T-cell (primary cell): ENCODE results near the gene MOB3B. TPM values are rescaled to one million over a fixed set of nuclear protein-coding genes. Genes with fewer than 3 reads are reported as not detected.

ENCODE experiments used
- ATAC-seq, 4 experiments: fragments of 200-7000 bp in 3 of 4; fragments of 150-1000 bp in 1 of 4; cut with Tn5 transposase; replicated peaks in 1 of 4; 1 replicate in 3 of 4; 2 replicates in 1 of 4; pipeline ENCODE4 v1.10.0; 2021; ENCODE audit warnings: moderate library complexity in 3 of 4, mild to moderate bottlenecking in 2 of 4, moderate number of reproducible peaks in 1 of 4
- CTCF ChIA-PET, 2 donors: fragments of 300-600 bp; sonication (Branson Sonifier 250); formaldehyde crosslinking; loops; one replicate each; lab custom pipeline; 2022; ENCODE audit warnings: antibody characterized with exemption in 2 of 2; lab: Charles Lee
- POLR2A ChIA-PET, 2 donors: fragments of 300-600 bp; sonication (Branson Sonifier 250); formaldehyde crosslinking; loops; one replicate each; lab custom pipeline; 2022; ENCODE audit warnings: antibody characterized with exemption in 2 of 2; lab: Charles Lee
- DNase-seq, 35 experiments: peaks; one replicate each; pipeline versions ENCODE4 v3.0.0 to v3.0.0-alpha.2; 2013 to 2023
- H3K27ac ChIP-seq: one replicate; pipeline ENCODE4 v1.5.1; 2013; ENCODE audit warnings: low read length
- H3K27me3 ChIP-seq, 2 experiments: replicated peaks in 1 of 2; 1 replicate in 1 of 2; 2 replicates in 1 of 2; pipeline versions ENCODE4 v1.6.1 to v1.7.0; 2013; ENCODE audit warnings: low read length in 1 of 2, mixed read lengths in 1 of 2; ENCODE audit not compliant: control insufficient read depth in 2 of 2, insufficient read depth in 2 of 2; ENCODE audit errors: extremely low read depth in 1 of 2
- H3K36me3 ChIP-seq, 2 donors: 1 replicate in 1 of 2; 2 replicates in 1 of 2; pipeline versions ENCODE4 v1.6.1 to v1.7.0; 2013; ENCODE audit warnings: low read length in 1 of 2; ENCODE audit not compliant: control insufficient read depth in 2 of 2, insufficient read depth in 1 of 2; ENCODE audit errors: extremely low read depth in 1 of 2
- H3K4me1 ChIP-seq, 2 experiments: 1 replicate in 1 of 2; 2 replicates in 1 of 2; pipeline versions ENCODE4 v1.6.1 to v1.7.0; 2013; ENCODE audit warnings: low read length in 2 of 2, mixed read lengths in 1 of 2; ENCODE audit not compliant: insufficient read depth in 2 of 2, control insufficient read depth in 1 of 2; ENCODE audit errors: extremely low read depth in 1 of 2
- H3K4me3 ChIP-seq, 2 donors: 1 replicate in 1 of 2; 2 replicates in 1 of 2; pipeline versions ENCODE4 v1.5.1 to v1.7.0; 2013; ENCODE audit warnings: mild to moderate bottlenecking in 2 of 2, low read length in 1 of 2, moderate library complexity in 1 of 2; ENCODE audit not compliant: control insufficient read depth in 1 of 2; ENCODE audit errors: extremely low read depth in 1 of 2
- H3K9me3 ChIP-seq: 2 replicates; pipeline ENCODE4 v1.7.0; 2013
- H3K27ac Mint-ChIP-seq, 2 donors: one replicate each; pipeline ENCODE4 v1.8.0; 2020 to 2021; ENCODE audit warnings: mild to moderate bottlenecking in 2 of 2, mixed read lengths in 2 of 2
- H3K27me3 Mint-ChIP-seq, 2 donors: one replicate each; pipeline ENCODE4 v1.8.0; 2021 to 2022; ENCODE audit warnings: mixed read lengths in 2 of 2
- H3K36me3 Mint-ChIP-seq: one replicate; pipeline ENCODE4 v1.8.0; 2021; ENCODE audit warnings: mixed read lengths
- H3K4me1 Mint-ChIP-seq, 3 donors: one replicate each; pipeline ENCODE4 v1.8.0; 2020 to 2022; ENCODE audit warnings: mixed read lengths in 3 of 3, mild to moderate bottlenecking in 1 of 3
- H3K4me3 Mint-ChIP-seq, 3 donors: one replicate each; pipeline ENCODE4 v1.8.0; 2020 to 2022; ENCODE audit warnings: mild to moderate bottlenecking in 3 of 3, mixed read lengths in 3 of 3, moderate library complexity in 3 of 3
- H3K9me3 Mint-ChIP-seq, 3 donors: one replicate each; pipeline ENCODE4 v1.8.0; 2020 to 2022; ENCODE audit warnings: mixed read lengths in 3 of 3
- WGBS: methylation state at CpG from one replicate; pipeline ENCODE4 v1.1.5; 2013; ENCODE audit warnings: missing lambda C conversion rate; ENCODE audit not compliant: insufficient coverage; 5-methylcytosine and 5-hydroxymethylcytosine counted together
- total RNA-seq, 35 experiments: library from RNA in 6 of 35; stranded (reverse) in 6 of 35; fragments of 120-200 nt in 1 of 35; gene quantifications; one replicate each; pipeline versions ENCODE4 v1.2.1 to v1.2.4 and lab custom pipeline; 2013 to 2026

Gene MOB3B
- total RNA-seq, 5 donors from 2014 or later (not counting 1 experiment from before 2014, with no cell fraction given): 0.40 to 0.72 (median 0.56) TPM

DNA sequence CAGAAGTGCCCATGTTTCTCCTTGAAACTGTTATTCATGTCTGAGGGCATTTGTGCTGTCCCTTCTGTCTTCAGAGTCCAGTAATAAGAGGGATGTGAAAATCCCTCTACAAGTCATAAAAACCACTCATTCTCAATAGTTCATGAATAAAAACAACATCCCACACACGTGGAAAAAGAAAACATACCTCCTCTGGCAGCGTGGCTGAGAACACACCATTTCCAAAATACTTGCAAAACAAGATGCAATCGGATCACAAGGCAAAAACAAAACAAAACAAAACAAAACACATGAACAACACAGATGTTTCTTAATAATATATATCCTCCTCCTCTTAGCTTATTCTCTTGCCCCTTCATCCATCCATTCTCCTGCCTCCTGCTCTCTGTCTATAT is 161.7 kb downstream of the MOB3B start:
- Histone ChIP-seq H3K4me3 (no peak overlapping the region), H3K27ac (no peak overlapping the region), H3K36me3 (no peaks in the 10 kb centered on the region), H3K9me3 (no peaks in the 10 kb centered on the region), H3K27me3 (no peaks in the 10 kb centered on the region), H3K4me1 (peaks cover 15 to 19% of the 10 kb centered on the region in 2 experiments)
- DNase-seq (no peak), ATAC-seq (no peak)
- Mint-ChIP-seq H3K4me3 (no peak overlapping the region), H3K9me3 (no peaks in the 10 kb centered on the region), H3K27ac (no peak overlapping the region), H3K27me3 (peaks cover 0 to 11% of the 10 kb centered on the region in 2 donors), H3K36me3 (no peaks in the 10 kb centered on the region), H3K4me1 (peaks cover 23 to 27% (median 24%) of the 10 kb centered on the region in 3 donors)
- POLR2A ChIA-PET: no interaction called here
- CTCF ChIA-PET: no interaction called here
- WGBS: no CpG with 5 or more reads among the region's 3 CpGs

DNA sequence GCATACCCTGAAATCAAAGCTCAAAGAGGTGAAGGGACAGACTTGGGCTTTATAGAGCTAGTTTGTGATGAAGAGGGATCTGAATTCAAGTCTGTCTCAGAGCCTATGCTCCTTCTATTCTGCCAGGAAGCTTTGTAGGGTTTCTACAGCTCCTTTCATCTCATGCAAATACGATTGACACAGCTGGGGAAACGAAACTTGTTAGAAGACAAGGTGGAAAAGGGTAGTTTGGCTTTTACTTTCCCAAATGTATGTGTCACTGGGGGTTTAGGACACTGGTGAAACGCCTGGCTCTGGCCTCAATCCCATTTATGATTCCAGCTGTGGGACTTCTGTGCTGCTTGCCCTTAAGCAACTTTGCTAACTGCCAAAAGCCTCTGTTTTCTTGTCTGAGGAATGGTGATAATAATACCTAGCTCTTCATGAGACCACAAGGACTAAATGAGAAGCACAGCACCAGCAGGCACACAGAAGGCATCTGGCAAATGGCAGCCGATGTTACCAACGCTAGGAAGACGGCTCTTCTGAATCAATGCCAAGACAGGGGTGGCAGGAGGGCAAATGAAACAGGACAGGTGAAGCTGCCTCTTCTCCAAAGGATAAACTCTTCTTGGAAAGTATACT is 162.3 kb downstream of the MOB3B start:
- Histone ChIP-seq H3K36me3 (no peaks in the 10 kb centered on the region), H3K9me3 (no peaks in the 10 kb centered on the region), H3K27ac (no peak overlapping the region), H3K4me1 (peaks cover 15 to 19% of the 10 kb centered on the region in 2 experiments), H3K27me3 (no peaks in the 10 kb centered on the region), H3K4me3 (no peak overlapping the region)
- Mint-ChIP-seq H3K27ac (no peak overlapping the region), H3K4me1 (peaks cover 23 to 27% (median 24%) of the 10 kb centered on the region in 3 donors), H3K27me3 (peaks cover 0 to 11% of the 10 kb centered on the region in 2 donors), H3K9me3 (no peaks in the 10 kb centered on the region), H3K4me3 (peak overlapping the region in 1 of 3 donors; percentile 11), H3K36me3 (no peaks in the 10 kb centered on the region)
- ATAC-seq (no peak), DNase-seq (no peak)
- ChIA-PET CTCF (no interaction called here), POLR2A (no interaction called here)
- 66% methylated on average over 4 of the region's 6 CpGs for WGBS

DNA sequence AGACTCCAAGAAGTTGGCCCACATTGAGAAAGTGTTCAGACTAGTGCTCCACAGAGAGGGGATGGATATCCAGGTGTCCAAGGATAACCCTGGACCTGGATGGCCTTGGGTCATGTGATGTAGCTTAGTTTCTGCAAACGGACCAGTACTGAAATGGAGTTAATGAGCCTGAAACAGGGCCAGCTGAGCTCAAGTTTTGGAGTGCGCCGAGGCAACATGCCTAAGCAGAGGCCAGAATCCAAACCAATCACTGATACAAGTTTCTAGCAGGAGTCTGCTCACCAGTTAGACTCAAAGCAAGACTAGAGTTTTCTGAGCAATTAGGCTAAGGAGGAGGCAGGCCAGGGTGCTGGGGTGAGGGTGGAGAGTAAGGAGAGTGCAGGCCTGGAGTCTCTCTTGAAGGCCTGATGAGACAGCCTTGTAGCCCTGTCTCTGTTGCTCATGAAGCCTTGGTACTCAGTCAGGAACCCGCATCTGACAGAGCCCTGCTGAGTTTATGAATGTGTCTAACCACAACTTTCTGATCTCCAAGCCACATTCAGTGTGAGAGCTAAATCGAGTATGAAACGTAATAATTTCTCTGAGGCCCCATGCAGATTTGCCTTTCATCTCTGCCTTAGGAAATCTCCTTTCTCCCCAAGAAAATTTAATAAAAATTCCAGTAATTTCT is 163.8 kb downstream of the MOB3B start:
- WGBS: 48% methylated on average over 4 of the region's 6 CpGs
- Mint-ChIP-seq H3K27me3 (peaks cover 0 to 11% of the 10 kb centered on the region in 2 donors), H3K4me3 (peak overlapping the region in 1 of 3 donors; percentile 5), H3K36me3 (no peaks in the 10 kb centered on the region), H3K27ac (no peak overlapping the region), H3K4me1 (peaks cover 23 to 27% (median 24%) of the 10 kb centered on the region in 3 donors), H3K9me3 (no peaks in the 10 kb centered on the region)
- Histone ChIP-seq H3K36me3 (no peaks in the 10 kb centered on the region), H3K4me1 (peaks cover 15 to 19% of the 10 kb centered on the region in 2 experiments), H3K4me3 (no peak overlapping the region), H3K27ac (no peak overlapping the region), H3K9me3 (no peaks in the 10 kb centered on the region), H3K27me3 (no peaks in the 10 kb centered on the region)
- DNase-seq (peak in 1 of 35 experiments; percentile 25), ATAC-seq (peak; percentile 44 to 81 (median 54))
- CTCF ChIA-PET: no interaction called here
- POLR2A ChIA-PET: no interaction called here

DNA sequence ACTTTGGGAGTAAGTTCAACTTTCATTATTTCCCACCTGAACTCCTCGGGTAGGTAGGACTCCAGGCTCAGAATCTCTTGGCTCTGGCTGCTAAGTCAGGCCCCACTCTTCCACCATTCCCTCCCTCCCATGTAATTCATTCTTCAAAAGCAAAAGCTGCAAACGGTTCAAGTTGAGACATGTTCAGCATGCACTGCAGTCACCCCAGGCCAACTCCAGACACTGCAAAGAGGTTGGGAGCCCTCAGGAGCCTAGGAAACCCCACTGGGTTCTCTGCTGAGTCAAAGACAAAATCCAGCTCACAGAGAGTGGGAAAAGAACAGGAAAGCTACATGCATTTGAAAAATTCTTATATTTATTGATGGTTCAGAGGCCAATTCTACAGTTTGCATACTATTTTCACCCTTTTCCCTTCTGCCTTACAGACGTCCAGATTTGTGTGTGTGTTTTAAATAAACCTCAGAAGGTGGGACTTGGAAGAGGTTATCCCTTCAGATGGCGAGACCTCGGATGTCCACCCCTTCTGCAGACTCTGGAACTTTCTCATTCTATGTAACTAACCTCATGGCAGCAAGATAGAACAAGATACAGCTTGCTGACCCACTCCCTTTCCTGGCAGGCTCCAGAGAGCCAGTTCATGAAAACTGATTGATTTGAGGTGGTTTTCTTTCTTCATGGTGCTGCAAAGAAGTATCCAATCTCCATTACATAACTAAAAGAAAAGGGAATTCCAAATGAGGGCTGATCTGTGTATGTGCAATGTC is 167.0 kb downstream of the MOB3B start:
- H3K36me3 Mint-ChIP-seq: peaks cover 11% of the 10 kb centered on the region
- H3K4me1 Mint-ChIP-seq: peaks cover 21 to 22% (median 21%) of the 10 kb centered on the region in 3 donors
- H3K27ac Mint-ChIP-seq: no peak overlapping the region
- DNase-seq (no peak), ATAC-seq (no peak)
- Histone ChIP-seq H3K27ac (no peak overlapping the region), H3K4me1 (peaks cover 15 to 19% of the 10 kb centered on the region in 2 experiments), H3K9me3 (no peaks in the 10 kb centered on the region), H3K4me3 (no peak overlapping the region), H3K36me3 (no peaks in the 10 kb centered on the region), H3K27me3 (no peaks in the 10 kb centered on the region)
- H3K4me3 Mint-ChIP-seq: no peak overlapping the region
- 83% methylated on average over 2 of the region's 5 CpGs for WGBS
- POLR2A ChIA-PET: no interaction called here
- CTCF ChIA-PET: no interaction called here
- no peaks in the 10 kb centered on the region for H3K27me3 Mint-ChIP-seq
- no peaks in the 10 kb centered on the region for H3K9me3 Mint-ChIP-seq

DNA sequence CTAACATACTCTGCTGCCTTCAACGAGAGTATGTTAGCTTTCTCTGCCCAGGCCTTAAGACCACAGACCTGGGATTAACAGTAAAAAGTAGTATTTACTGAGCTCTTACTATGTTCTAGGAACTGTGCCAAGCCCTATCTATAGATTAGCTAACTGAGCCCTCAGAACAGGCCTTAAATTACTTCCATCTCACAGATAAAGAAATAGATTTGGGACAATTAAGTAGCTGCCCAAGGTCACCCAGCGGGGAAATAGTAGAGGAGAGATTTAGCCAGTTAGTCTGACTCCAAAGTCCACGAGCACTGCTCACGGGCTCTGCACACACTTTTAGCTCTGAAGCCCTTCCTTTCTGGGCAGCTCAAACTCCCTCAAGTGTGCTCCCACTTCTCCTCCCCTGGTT is 168.1 kb downstream of the MOB3B start:
- H3K27me3 Mint-ChIP-seq: no peaks in the 10 kb centered on the region
- H3K36me3 ChIP-seq: no peaks in the 10 kb centered on the region
- WGBS: 83% methylated on average over 2 of the region's 4 CpGs
- no peaks in the 10 kb centered on the region for H3K27me3 ChIP-seq
- H3K27ac Mint-ChIP-seq: no peak overlapping the region
- ChIA-PET POLR2A (interaction anchor here in 1 of 2 donors (0.5 kb wide), 1 partner anchor 9 kb away, joined by 3 read pairs; no protein-coding TSS in a partner anchor), CTCF (no interaction called here)
- H3K4me3 Mint-ChIP-seq: no peak overlapping the region
- no peak overlapping the region for H3K4me3 ChIP-seq
- H3K9me3 ChIP-seq: no peaks in the 10 kb centered on the region
- no peak for DNase-seq
- peaks cover 9 to 11% of the 10 kb centered on the region in 2 experiments for H3K4me1 ChIP-seq
- no peaks in the 10 kb centered on the region for H3K9me3 Mint-ChIP-seq
- peaks cover 10 to 11% (median 11%) of the 10 kb centered on the region in 3 donors for H3K4me1 Mint-ChIP-seq
- ATAC-seq: no peak
- H3K27ac ChIP-seq: no peak overlapping the region
- peaks cover 11% of the 10 kb centered on the region for H3K36me3 Mint-ChIP-seq

DNA sequence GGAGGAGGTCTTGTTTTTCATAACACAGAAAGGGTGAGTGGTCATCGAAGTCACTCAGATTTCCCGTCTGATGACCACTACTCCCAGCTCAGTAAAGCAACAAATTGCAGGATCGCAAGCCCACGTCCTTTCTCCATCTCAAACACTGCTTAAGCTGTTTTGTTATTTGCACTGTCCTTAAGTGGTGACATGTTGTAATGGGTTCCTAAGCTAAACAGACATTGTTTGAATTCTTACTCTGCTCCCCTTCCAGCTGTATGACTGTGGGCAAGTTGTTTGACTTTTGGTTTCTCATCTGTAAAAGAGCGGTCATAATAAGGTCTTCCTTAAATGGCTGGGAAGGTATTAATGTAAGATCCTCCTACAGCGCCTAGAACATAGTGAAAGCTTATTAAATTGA is 169.9 kb downstream of the MOB3B start:
- Histone ChIP-seq H3K36me3 (no peaks in the 10 kb centered on the region), H3K4me1 (no peaks in the 10 kb centered on the region), H3K9me3 (no peaks in the 10 kb centered on the region), H3K27me3 (no peaks in the 10 kb centered on the region), H3K4me3 (no peak overlapping the region), H3K27ac (no peak overlapping the region)
- Mint-ChIP-seq H3K4me3 (no peak overlapping the region), H3K27me3 (no peaks in the 10 kb centered on the region), H3K9me3 (no peaks in the 10 kb centered on the region), H3K27ac (no peak overlapping the region), H3K36me3 (peaks cover 11% of the 10 kb centered on the region), H3K4me1 (no peaks in the 10 kb centered on the region)
- CTCF ChIA-PET: interaction anchor here in 1 of 2 donors (1.2 kb wide), 1 partner anchor 26 kb away, joined by 4 read pairs; no protein-coding TSS in a partner anchor
- DNase-seq (no peak), ATAC-seq (no peak)
- POLR2A ChIA-PET: no interaction called here
- WGBS: no CpG with 5 or more reads among the region's 6 CpGs
